ENCODE measurements around the gene TMEM81. TPM values are rescaled to one million over a fixed set of nuclear protein-coding genes. Genes with fewer than 3 reads are reported as not detected.

Gene TMEM81
- total and polyA plus RNA-seq, 10 of the 15 experiments (the other 5 are each of a cell fraction or from before 2014, with no cell fraction given) = 0.62 to 2.2 (median 1.1) TPM

DNA sequence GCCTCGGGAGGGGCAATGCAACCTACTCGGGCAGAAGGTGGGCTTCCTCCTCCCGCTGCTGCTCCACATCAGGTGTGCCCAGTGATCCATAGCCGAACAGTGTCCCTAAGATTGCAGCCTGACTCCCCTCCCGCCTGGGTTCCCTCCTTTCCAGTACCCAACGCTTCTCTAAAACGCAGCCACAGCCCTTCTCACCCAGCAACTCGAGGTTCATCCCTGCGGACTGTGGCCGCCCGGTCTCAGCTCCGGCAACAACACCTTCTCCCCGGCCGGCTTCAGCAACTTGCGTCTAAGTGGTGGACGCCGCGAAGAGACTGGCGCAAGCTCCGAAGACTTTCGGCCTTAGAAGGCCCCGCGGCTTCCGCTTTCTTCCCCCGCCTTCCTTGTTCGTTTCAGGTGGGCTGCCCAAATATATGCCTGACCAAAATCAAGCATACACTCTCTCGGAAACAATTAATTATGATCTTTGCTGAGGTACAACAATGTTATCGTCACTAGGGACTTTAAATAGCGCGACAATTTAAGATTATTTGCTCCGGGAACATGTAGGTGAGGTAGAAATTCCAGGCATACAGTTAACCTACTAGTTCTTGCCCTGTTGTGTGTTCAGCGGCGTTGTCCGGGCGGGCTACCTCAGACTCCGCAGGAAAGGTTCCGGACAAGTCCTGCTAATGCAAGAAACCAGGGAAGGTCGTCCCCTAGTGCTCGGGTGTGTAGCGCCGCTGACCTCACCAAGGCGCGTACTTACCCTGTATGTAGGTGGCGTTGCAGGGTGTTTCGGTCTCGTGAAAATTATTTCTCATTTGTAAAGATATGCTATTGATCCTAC, 37.6 kb upstream of the TMEM81 start, which contains the start of gene RBBP5 (continued):
- TF ChIP-seq, protein P1, sequence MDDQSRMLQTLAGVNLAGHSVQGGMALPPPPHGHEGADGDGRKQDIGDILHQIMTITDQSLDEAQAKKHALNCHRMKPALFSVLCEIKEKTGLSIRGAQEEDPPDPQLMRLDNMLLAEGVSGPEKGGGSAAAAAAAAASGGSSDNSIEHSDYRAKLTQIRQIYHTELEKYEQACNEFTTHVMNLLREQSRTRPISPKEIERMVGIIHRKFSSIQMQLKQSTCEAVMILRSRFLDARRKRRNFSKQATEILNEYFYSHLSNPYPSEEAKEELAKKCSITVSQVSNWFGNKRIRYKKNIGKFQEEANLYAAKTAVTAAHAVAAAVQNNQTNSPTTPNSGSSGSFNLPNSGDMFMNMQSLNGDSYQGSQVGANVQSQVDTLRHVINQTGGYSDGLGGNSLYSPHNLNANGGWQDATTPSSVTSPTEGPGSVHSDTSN (IDR thresholded peaks at IDR 0.05; ENCODE audit: insufficient replicate concordance, low read depth, low read length) = peak; percentile 51
- peak; percentile 74 for TF ChIP-seq MXI1 (IDR thresholded peaks at IDR 0.05; ENCODE audit: low read depth, low read length)
- TF ChIP-seq, protein P2, sequence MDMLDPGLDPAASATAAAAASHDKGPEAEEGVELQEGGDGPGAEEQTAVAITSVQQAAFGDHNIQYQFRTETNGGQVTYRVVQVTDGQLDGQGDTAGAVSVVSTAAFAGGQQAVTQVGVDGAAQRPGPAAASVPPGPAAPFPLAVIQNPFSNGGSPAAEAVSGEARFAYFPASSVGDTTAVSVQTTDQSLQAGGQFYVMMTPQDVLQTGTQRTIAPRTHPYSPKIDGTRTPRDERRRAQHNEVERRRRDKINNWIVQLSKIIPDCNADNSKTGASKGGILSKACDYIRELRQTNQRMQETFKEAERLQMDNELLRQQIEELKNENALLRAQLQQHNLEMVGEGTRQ (IDR thresholded peaks at IDR 0.05; ENCODE audit: borderline replicate concordance, low read depth, low read length) = no peak
- TF ChIP-seq NFIC (IDR thresholded peaks at IDR 0.05; ENCODE audit: low read depth, low read length) = peak; percentile 80; the same call in 1 of the 2 replicates
- no peak for TF ChIP-seq KDM1A (IDR thresholded peaks at IDR 0.05; ENCODE audit: borderline replicate concordance)
- no peak for TF ChIP-seq JUND (IDR thresholded peaks at IDR 0.05; ENCODE audit: low read depth, low read length)
- TF ChIP-seq EZH2 (IDR thresholded peaks at IDR 0.05; ENCODE audit: borderline replicate concordance, control insufficient read depth, low read depth, low read length) = no peak
- TF ChIP-seq WRNIP1 (IDR thresholded peaks at IDR 0.05; ENCODE audit: borderline replicate concordance, low read depth, low read length) = peak; percentile 100
- no peak for TF ChIP-seq BACH1 (IDR thresholded peaks at IDR 0.05; ENCODE audit: borderline replicate concordance)
- TF ChIP-seq TAF1 (IDR thresholded peaks at IDR 0.05; ENCODE audit: borderline replicate concordance, low read depth, low read length) = peak; percentile 95
- peak; percentile 95 to 96 for TF ChIP-seq BHLHE40 (IDR thresholded peaks at IDR 0.05; ENCODE audit: borderline replicate concordance in 1 of 2, low read depth in 2 of 2, low read length in 1 of 2)
- TF ChIP-seq EP300 (IDR thresholded peaks at IDR 0.05; ENCODE audit: borderline replicate concordance in 1 of 2, control insufficient read depth in 1 of 2, low read depth in 2 of 2, low read length in 2 of 2) = peak in 1 of 2 experiments; percentile 22; a peak in 2 of 4 replicates
- peak; percentile 87; the same call in 1 of the 2 replicates for TF ChIP-seq ASH2L (IDR thresholded peaks at IDR 0.05; ENCODE audit: borderline replicate concordance, low read depth)
- TF ChIP-seq CBFB (IDR thresholded peaks at IDR 0.05; ENCODE audit: low read depth) = peak; percentile 95
- peak; percentile 69 for TF ChIP-seq MEF2A (IDR thresholded peaks at IDR 0.05; ENCODE audit: insufficient read depth, low read depth, low read length)
- TF ChIP-seq ESRRA (IDR thresholded peaks at IDR 0.05; ENCODE audit: low read length) = peak; percentile 89
- TF ChIP-seq, protein P3, sequence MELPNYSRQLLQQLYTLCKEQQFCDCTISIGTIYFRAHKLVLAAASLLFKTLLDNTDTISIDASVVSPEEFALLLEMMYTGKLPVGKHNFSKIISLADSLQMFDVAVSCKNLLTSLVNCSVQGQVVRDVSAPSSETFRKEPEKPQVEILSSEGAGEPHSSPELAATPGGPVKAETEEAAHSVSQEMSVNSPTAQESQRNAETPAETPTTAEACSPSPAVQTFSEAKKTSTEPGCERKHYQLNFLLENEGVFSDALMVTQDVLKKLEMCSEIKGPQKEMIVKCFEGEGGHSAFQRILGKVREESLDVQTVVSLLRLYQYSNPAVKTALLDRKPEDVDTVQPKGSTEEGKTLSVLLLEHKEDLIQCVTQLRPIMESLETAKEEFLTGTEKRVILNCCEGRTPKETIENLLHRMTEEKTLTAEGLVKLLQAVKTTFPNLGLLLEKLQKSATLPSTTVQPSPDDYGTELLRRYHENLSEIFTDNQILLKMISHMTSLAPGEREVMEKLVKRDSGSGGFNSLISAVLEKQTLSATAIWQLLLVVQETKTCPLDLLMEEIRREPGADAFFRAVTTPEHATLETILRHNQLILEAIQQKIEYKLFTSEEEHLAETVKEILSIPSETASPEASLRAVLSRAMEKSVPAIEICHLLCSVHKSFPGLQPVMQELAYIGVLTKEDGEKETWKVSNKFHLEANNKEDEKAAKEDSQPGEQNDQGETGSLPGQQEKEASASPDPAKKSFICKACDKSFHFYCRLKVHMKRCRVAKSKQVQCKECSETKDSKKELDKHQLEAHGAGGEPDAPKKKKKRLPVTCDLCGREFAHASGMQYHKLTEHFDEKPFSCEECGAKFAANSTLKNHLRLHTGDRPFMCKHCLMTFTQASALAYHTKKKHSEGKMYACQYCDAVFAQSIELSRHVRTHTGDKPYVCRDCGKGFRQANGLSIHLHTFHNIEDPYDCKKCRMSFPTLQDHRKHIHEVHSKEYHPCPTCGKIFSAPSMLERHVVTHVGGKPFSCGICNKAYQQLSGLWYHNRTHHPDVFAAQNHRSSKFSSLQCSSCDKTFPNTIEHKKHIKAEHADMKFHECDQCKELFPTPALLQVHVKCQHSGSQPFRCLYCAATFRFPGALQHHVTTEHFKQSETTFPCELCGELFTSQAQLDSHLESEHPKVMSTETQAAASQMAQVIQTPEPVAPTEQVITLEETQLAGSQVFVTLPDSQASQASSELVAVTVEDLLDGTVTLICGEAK (IDR thresholded peaks at IDR 0.05; ENCODE audit: borderline replicate concordance) = peak; percentile 99
- peak; percentile 80 for TF ChIP-seq EED (IDR thresholded peaks at IDR 0.05; ENCODE audit: low read depth)
- TF ChIP-seq RELA (IDR thresholded peaks at IDR 0.05; ENCODE audit: borderline replicate concordance, partially characterized antibody) = peak; percentile 96
- TF ChIP-seq ZNF384 (IDR thresholded peaks at IDR 0.05; ENCODE audit: borderline replicate concordance, low read depth, low read length) = no peak
- no peak for TF ChIP-seq SREBF1 (IDR thresholded peaks at IDR 0.05; ENCODE audit: low read length)
- no peak for TF ChIP-seq YBX1 (IDR thresholded peaks at IDR 0.05)
- TF ChIP-seq STAT3 (IDR thresholded peaks at IDR 0.05; ENCODE audit: low read depth, low read length) = 0 out of 2 replicates have a peak, but pooled peaks have one; percentile 24

Data from GM12878 (cell line).